NCI-H2107 treated with DMSO at 0.1 percent for 48 hours (cell line): ENCODE measurements around the gene TLE1.
"Not testable (repeated sequence)": the region's sequence is repeated elsewhere in the genome, so short reads cannot be mapped to it uniquely, and the experiment has no call there.

Source experiments
- DNase-seq: peaks from one replicate; lab custom pipeline; 2025; ENCODE audit not compliant: unreplicated experiment; lab: John Stamatoyannopoulos, UW

Gene TLE1

GRCh38 chr9:81622471-81623255 is 66.7 kb downstream of the TLE1 start:
- DNase-seq, result no peak

GRCh38 chr9:81621785-81622259 is 67.5 kb downstream of the TLE1 start:
- peak; percentile 93 for DNase-seq

- no peak for DNase-seq
These were observed 68.2 kb downstream of the TLE1 start for GRCh38 chr9:81621118-81621517.

- no peak for DNase-seq
These were observed 69.4 kb downstream of the TLE1 start for GRCh38 chr9:81620002-81620390.

GRCh38 chr9:81619353-81620001 is 69.9 kb downstream of the TLE1 start:
- peak; percentile 39 for DNase-seq

GRCh38 chr9:81618923-81619322 is 70.4 kb downstream of the TLE1 start:
- DNase-seq, result no peak

GRCh38 chr9:81616141-81616540 is 73.2 kb downstream of the TLE1 start:
- DNase-seq, result no peak

- DNase-seq, result no peak
These were observed 75.0 kb downstream of the TLE1 start for GRCh38 chr9:81614335-81614734.

- no peak for DNase-seq
These were observed 76.1 kb downstream of the TLE1 start for GRCh38 chr9:81613002-81613812.

- no peak for DNase-seq
These were observed 77.7 kb downstream of the TLE1 start for GRCh38 chr9:81611664-81612063.

GRCh38 chr9:81610740-81611107 is 78.6 kb downstream of the TLE1 start:
- no peak for DNase-seq

GRCh38 chr9:81609782-81610739 is 79.3 kb downstream of the TLE1 start:
- DNase-seq, result no peak

GRCh38 chr9:81608289-81608657 is 81.1 kb downstream of the TLE1 start:
- no peak for DNase-seq

- no peak for DNase-seq
These were observed 81.6 kb downstream of the TLE1 start for GRCh38 chr9:81607593-81608288.

GRCh38 chr9:81606261-81606660 is 83.1 kb downstream of the TLE1 start:
- not testable (repeated sequence) for DNase-seq

GRCh38 chr9:81605170-81605670 is 84.1 kb downstream of the TLE1 start:
- DNase-seq, result no peak

GRCh38 chr9:81604306-81605169 is 84.8 kb downstream of the TLE1 start:
- no peak for DNase-seq

- no peak for DNase-seq
These were observed 86.3 kb downstream of the TLE1 start for GRCh38 chr9:81602887-81603680.
